Adrenal gland (tissue), 5 donors: ENCODE measurements around the gene LRBA.

Source experiments
- POLR2A ChIP-seq, 2 donors: fragments of 450-650 bp; IDR thresholded peaks; one replicate each; pipeline ENCODE4 v1.6.1; 2017; ENCODE audit warnings: antibody characterized with exemption in 2 of 2, mild to moderate bottlenecking in 2 of 2, moderate library complexity in 1 of 2
- TF ChIP-seq, protein P1 (sequence below), 6 experiments: fragments of 450-650 bp in 4 of 6; fragments of 200-600 bp in 2 of 6; sonication (generic) in 1 of 6; IDR thresholded peaks; 1 replicate in 5 of 6; 2 replicates in 1 of 6; pipeline versions ENCODE4 v1.5.1 to v1.8.0; 2016 to 2021; ENCODE audit warnings: antibody characterized with exemption in 6 of 6, mild to moderate bottlenecking in 2 of 6, moderate library complexity in 1 of 6
- donor health status: DM: no; HTN: no; CAD: no.

DNA sequence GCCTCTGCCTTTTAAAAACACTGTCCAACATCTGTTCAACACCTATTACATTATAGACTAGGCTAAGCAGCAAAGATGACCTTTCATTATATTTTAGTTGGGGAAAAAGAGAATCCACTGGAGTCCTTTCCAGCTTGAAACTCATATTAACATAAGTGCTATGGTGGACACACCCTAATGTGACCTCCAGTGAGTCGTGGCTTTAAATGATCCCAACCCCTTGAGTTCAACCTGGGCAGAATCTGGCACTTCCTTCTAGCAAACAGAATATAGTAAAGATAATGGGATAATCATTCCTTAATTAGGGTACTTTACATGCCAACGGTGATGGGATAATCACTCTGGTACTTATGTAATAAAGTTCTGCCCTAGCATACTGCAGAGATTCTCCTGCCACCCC is 270.5 kb downstream of the LRBA start:
- TF ChIP-seq, protein P1, sequence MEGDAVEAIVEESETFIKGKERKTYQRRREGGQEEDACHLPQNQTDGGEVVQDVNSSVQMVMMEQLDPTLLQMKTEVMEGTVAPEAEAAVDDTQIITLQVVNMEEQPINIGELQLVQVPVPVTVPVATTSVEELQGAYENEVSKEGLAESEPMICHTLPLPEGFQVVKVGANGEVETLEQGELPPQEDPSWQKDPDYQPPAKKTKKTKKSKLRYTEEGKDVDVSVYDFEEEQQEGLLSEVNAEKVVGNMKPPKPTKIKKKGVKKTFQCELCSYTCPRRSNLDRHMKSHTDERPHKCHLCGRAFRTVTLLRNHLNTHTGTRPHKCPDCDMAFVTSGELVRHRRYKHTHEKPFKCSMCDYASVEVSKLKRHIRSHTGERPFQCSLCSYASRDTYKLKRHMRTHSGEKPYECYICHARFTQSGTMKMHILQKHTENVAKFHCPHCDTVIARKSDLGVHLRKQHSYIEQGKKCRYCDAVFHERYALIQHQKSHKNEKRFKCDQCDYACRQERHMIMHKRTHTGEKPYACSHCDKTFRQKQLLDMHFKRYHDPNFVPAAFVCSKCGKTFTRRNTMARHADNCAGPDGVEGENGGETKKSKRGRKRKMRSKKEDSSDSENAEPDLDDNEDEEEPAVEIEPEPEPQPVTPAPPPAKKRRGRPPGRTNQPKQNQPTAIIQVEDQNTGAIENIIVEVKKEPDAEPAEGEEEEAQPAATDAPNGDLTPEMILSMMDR (IDR thresholded peaks at IDR 0.05): no peak
- no peak for TF ChIP-seq POLR2A (IDR thresholded peaks at IDR 0.05)
